ENCODE measurements around the gene IFT122. TPM values are rescaled to one million over a fixed set of nuclear protein-coding genes. Genes with fewer than 3 reads are reported as not detected.

IFT122 gene
- total RNA-seq, 1 donor: 19.9 TPM

DNA sequence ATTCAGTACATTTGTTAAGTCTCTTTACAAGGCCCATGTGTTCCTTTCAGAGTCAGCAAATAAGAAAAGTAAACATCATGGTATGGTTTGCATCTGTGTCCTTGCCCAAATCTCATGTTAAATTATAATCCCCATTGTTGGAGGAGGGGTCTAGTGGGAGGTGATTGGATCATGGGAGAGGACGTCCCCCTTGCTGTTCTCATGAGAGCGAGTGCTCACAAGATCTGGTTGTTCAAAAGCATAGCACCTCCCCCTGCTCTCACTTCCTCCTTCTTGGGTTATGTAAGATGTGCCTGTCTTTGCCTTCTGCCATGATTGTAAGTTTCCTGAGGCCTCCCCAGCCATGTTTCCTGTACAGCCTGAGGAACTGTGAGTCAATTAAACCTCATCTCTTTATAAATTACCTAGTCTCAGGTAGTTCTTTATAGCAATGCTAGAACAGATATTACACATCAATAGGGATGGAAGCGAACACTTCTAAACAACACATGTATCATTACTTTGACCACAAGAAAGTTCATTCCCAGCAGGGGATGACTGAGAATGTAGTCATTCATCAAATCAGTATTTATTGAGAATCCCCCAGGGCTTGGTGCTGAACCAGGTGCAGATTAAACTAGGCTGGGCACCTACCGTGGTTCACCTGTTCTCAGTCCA lies 15.7 kb upstream of the IFT122 start:
- no peak overlapping the region for H3K4me3 ChIP-seq (ENCODE audit: low read depth, low read length)
- peak; percentile 54 for DNase-seq (ENCODE audit: low read depth)
- TF ChIP-seq, protein P1, sequence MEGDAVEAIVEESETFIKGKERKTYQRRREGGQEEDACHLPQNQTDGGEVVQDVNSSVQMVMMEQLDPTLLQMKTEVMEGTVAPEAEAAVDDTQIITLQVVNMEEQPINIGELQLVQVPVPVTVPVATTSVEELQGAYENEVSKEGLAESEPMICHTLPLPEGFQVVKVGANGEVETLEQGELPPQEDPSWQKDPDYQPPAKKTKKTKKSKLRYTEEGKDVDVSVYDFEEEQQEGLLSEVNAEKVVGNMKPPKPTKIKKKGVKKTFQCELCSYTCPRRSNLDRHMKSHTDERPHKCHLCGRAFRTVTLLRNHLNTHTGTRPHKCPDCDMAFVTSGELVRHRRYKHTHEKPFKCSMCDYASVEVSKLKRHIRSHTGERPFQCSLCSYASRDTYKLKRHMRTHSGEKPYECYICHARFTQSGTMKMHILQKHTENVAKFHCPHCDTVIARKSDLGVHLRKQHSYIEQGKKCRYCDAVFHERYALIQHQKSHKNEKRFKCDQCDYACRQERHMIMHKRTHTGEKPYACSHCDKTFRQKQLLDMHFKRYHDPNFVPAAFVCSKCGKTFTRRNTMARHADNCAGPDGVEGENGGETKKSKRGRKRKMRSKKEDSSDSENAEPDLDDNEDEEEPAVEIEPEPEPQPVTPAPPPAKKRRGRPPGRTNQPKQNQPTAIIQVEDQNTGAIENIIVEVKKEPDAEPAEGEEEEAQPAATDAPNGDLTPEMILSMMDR (IDR thresholded peaks at IDR 0.05; ENCODE audit: insufficient read depth, low read depth, low read length): no peak

DNA sequence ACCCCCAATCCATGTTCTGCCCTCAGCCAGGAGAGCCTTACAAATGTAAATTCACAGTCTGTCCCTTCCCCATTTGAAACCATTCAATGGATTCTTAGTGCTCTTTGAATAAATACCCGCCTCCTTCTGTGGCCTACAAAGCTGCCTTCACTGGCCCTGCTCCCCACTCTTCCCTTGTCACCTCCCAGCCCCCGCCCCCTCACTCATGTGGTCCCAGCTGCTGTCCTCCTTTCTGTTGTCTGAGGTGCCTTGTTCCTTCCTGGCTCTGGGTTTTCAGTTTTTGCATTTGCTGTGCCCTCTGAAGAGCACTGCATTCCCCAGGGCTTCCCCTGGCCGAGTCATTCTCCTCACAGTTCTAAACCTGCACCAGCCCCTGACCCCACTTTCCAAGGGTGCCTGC lies 14.8 kb upstream of the IFT122 start:
- DNase-seq (ENCODE audit: low read depth): no peak
- TF ChIP-seq, protein P1 (IDR thresholded peaks at IDR 0.05; ENCODE audit: insufficient read depth, low read depth, low read length): no peak
- no peak overlapping the region for H3K4me3 ChIP-seq (ENCODE audit: low read depth, low read length)

DNA sequence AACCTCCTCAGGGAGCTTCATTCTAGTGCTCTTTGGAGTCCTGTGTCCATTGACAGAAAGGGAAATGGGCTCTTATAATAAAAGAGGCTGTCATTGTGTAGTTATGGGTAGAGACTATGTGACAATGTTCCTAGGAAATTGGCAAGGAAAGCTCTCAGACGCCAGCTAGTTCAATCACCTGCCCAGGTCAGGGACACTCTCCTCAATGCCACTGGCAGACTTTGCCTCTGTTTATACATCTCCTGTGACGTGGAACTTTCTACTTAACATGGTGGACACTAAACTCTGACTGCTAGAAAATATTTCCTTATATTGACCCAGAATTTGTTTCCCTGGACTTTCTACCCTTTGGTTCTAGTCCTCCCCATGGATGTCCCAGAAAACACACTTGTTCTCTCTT lies 14.4 kb upstream of the IFT122 start:
- no peak overlapping the region for H3K4me3 ChIP-seq (ENCODE audit: low read depth, low read length)
- TF ChIP-seq, protein P1 (IDR thresholded peaks at IDR 0.05; ENCODE audit: insufficient read depth, low read depth, low read length): no peak
- DNase-seq (ENCODE audit: low read depth): no peak

DNA sequence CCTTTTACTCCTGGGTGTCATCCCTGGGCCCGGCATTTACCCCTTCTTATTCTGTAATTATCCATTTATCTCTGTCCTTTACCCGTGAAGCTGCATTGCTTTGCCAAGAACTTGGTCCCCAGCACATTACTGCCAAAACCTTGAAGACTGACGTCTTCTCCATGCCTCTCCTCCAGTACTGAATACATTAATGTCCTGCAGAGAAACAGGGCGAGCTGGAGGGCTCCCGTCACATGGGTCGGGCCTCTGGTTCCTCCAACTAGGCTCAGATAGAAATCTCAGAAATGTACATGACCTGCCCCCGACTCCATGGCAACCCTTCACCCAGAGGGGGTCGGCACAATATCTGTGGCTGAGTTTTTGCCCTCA lies 12.0 kb upstream of the IFT122 start:
- no peak for DNase-seq (ENCODE audit: low read depth)
- peak overlapping the region; percentile 73 for H3K4me3 ChIP-seq (ENCODE audit: low read depth, low read length)
- TF ChIP-seq, protein P1 (IDR thresholded peaks at IDR 0.05; ENCODE audit: insufficient read depth, low read depth, low read length): no peak

DNA sequence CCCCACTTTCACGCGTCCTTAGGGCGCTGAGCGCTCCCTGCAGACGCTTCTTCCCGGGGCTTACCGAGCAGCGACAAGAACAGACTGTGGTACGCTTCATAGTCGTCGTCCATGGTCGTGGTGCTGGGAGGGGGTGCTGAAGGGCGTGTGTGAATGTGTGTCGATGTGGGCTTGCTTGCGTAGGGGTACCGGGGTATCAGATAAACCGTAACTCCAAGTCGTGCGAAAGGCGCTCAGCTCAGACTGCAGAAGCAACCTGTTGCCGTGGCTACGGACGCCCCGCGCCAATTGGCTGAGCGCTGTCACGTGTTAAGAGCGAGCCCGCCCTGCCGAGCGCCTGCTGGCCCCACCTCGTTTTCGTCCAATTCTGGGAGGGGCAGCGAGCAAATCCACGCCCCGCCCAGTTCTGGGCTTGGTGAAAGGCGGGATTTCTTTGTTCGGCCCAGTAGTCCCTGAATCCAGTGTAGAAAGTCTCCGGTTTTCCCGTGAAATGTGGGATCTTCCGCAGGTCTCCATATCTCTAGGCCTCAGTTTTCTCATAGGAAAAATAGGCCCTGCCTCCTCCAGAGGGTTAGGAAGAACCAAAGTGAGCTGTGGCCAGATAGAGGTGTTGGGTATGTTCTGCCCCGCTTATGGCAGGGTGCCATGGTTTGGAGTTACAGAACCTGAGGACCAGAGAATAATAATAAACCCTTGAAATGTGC lies 11.5 kb upstream of the IFT122 start, which contains the start of gene EFCAB12:
Gene EFCAB12 (minus strand): TSS at position 261 of the 704 bp plus-strand sequence. CDS start 148 bp downstream, at position 113.
- TF ChIP-seq, protein P1 (IDR thresholded peaks at IDR 0.05; ENCODE audit: insufficient read depth, low read depth, low read length): no peak
- DNase-seq (ENCODE audit: low read depth): peak; percentile 91
- H3K4me3 ChIP-seq (ENCODE audit: low read depth, low read length): peak within 1 kb of the TSS; percentile 73

DNA sequence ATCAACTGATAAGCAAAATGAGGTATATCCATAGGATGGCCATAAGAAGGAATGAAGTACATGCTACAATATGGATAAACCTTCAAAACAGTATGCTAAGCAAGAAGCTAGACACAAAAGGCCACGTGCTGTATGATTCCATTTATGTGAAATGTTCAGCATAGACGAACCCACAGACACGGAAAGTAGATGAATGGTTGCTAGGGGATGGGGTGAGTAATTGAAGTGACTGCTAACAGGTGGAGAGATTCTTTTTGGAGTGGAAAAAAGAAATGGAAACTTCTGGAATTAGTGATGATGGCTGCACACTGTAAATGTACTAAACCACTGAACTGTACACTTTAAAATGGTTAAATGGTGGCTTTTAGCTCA lies 11.0 kb upstream of the IFT122 start:
- TF ChIP-seq, protein P1 (IDR thresholded peaks at IDR 0.05; ENCODE audit: insufficient read depth, low read depth, low read length): no peak
- H3K4me3 ChIP-seq (ENCODE audit: low read depth, low read length): no peak overlapping the region
- no peak for DNase-seq (ENCODE audit: low read depth)

Measured in fibroblast of villous mesenchyme (primary cell).